ENCODE results near the gene SLC66A2.
"Not testable (repeated sequence)": the region's sequence is repeated elsewhere in the genome, so short reads cannot be mapped to it uniquely, and the experiment has no call there.

SLC66A2 gene

DNA sequence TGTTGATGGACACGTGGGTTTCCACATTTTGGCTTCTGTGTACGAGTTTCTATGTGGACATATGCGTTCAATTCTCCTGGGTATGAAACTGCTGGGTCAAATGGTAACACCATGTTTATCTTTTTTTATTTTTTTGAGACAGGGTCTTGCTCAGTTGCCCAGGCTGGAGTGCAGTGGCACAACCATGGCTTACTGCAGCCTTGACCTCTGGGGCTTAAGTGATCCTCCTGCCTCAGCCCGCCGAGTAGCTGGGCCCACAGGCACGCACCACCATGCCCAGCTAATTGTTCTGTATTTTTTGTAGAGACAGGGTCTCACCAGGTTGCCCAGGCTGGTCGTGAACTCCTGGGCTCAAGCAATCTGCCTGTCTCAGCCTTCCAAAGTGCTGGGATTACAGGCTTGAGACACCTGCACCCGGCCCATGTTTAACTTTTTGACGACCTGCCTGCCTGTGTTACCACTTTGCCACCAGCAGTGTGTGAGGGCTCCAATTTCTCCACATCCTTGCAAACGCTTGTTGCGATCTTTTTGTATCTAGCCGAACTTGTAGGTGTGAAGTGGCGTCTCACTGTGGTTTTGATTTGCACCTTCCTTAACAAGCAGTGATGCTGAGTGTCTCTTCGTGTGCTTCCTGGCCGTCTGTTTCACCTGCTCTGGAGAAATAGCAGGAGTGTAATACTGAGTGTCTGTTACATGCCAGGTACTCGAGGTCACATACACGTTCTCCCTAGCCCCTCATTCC is 19.9 kb upstream of the SLC66A2 start:
- no peak for DNase-seq (ENCODE audit: low read depth in 2 of 2)

DNA sequence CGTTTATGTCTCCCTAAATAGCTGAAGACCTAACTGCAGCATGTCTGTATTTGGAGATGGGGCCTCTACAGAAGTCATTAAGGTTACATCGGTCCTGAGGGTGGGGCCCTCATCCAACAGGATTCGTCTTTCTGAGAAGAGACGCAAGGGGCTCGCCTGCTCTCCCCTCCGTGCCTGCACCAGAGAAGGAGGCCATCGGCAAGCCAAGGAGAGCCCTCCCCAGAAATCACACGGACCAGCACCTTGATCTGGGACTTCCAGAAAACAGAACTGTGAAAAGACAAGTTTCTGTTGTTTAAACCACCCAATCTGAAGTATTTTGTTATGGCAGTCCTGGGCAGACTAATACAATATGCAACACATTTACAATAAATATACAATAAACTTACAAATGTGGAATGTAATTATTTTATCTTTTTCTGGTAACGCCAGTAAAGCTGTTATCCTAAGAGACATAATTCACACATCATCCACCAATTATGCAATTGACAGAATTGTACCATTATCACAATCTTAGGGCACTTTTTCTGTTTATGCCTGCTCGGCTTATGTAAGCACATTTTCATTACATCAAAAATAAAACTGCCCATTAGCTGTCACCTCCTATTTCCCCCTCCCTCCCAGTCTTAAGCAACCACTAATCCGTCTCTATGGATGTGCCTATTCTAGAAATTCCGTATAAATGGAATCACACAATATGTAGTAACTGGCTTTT is 19.1 kb upstream of the SLC66A2 start:
- no peak for DNase-seq (ENCODE audit: low read depth in 2 of 2)

DNA sequence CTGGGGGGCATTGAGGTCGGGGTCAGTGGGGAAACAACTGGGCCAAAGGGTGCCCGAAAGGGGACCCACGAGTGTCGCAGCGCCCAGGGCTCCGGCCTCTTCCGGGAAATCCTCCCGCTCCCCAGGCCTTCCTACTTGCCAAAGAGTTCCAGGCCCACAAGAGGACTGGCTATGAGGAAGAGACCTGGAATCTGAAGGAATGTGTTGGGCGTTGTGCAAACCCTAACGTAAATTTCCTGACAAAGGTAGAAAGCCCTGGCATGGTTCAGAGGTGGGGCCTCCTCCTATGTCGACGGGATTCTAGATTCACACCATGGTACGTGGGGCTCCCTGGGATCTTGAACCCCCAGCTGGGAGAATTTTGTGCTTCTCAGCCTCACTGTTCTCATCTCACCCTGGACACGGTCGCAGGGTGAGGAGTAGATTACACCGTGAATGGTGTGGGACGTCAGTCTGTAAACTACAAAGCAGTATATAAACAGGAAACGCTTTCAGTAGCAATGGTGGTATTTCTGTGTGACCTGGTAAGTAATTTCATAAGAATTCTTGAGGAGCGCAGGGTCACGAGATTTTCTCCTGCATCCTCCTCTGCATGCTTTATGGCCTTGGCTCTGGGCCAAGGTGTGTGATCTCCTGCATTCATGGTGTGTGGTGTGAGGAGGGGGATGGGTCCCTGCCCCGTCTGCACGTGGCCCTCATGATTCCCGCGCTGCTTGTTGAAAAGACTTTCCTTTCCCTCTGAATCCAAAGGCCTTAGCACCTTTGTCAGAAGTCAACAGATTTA is 13.9 kb upstream of the SLC66A2 start:
- DNase-seq (ENCODE audit: low read depth in 2 of 2) = peak in 1 of 2 experiments; percentile 17

DNA sequence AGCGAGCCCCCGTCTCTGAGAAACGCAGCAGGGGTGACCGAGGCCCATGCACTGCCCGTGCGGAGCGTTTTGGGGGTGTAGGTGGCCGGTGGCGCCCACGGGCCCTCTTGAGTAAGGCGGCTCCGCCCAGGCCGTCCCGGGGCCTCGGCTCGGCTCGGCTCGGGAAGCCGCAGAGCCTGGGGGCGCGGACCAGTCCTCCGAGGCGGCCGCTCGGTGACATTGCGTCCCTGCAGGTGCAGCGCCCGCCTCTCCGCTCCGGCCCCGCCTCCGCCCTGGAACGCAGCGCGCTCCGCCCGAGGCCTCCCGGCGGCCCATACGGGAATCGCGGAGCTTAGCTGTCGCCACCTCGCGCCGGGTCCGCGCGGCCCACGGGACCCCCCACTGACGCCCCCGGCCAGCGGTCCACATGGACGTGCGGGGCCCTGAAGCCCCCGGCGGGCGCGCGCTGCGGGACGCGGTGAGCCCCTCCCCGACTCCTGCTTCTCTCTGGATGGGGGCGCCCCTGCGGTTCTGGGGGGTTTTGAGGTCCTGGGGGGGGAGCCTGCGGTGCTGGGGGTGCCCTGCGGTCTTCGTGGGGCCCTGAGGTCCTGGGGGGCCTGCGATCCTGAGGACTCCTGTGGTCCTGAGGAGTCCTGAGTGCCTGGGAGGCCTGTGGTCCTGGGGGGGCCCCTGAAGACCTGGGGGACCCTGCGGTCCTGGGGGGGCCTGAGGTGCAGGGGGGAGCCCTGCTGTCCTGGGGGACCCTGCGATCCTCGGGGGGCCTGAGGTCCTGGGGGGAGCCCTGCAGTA is 13.1 kb upstream of the SLC66A2 start, which contains the start of gene HSBP1L1:
Gene HSBP1L1 (plus strand): TSS at position 314 of the 789 bp plus-strand sequence. CDS start 93 bp downstream, at position 407.
- no peak for DNase-seq (ENCODE audit: low read depth in 2 of 2)

DNA sequence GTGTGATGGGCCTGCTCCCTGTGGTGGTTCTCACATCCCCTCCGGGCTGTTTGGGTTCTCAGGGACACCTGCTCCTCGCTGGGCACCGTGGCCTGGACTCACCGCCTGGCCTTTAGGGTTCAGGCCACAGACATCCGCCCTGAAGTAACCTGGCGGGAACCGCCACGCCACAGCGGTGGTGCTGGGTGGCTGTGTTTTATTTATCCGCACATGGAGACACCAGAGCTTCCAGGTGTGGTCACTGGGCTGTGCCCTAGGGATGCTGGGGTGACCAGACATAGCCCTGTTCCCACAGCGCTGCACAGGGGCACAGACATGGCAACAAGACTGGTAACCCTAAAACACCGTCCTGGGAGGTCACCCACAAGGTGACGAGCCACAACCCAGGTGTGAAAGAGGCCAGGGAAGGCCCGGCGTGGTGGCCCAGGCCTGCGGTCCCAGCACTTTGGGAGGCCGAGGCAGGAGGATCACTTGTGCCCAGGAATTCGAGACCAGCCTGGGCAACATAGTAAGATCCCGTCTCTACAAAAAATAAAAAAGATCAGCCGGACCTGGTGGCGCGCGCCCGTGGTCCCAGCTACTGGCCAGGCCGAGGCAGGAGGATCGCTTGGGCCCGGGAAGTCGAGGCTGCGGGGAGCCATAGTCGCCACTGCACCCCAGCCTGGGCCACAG is 12.3 kb upstream of the SLC66A2 start:
- DNase-seq (ENCODE audit: low read depth in 2 of 2) = no peak

DNA sequence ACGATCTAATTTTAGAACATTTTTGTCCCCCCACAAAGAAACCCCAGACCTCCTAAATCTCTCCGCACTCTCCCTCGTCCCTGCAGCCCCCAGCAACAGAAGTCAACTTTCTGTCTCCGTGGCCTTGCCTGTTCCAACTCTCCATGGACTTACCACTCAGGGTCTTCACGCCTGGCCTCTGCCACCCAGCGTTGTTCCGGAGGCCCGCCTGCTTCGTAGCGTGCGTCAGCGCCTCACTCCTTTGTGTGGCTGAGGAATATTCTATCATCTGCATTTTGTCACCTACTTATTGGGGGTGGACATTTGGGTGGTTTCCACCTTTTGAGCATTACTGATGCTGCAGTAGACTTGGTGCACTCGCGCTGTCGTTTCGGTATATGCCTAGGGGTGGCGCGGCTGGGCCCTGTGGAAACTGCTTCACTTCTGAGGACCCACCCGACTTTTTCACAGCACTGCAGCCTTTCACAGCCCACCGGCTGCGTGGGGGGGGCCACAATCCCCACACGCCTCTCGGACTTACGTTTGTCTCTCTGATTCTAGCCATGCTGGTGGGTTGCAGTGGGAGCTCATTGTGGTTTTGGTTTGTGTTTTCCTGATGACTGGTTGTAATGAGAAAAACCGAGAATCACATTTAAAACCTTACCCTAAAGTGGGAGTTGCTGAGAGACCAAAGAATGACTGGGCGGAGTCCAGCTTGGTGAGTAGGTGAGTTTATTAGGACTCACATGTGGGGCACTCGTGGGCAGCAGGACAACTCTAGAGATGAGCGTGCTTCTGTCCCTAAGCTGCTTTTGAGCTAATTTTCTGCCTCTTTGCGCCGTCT is 11.6 kb upstream of the SLC66A2 start:
- no peak for DNase-seq (ENCODE audit: low read depth in 2 of 2)

DNA sequence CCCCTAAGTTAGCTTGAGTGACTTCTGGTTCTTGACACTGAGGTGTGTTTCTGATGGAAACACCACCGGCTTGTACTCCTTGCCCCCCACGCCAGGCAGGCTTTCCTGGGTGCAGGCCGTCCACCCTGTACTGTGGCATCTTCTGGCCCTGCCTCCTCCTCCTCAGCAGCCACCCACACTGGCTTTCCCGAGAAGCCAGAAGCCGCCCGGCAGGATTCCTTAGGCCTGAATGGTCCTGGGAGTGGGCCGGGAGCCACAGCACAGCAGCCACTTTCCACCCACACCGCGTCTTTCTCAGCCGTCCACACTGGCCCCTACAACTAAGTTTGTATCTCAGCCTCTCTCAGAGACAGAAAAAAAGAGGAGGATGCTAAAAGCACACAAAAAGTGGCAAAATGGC is 10.9 kb upstream of the SLC66A2 start:
- no peak for DNase-seq (ENCODE audit: low read depth in 2 of 2)

DNA sequence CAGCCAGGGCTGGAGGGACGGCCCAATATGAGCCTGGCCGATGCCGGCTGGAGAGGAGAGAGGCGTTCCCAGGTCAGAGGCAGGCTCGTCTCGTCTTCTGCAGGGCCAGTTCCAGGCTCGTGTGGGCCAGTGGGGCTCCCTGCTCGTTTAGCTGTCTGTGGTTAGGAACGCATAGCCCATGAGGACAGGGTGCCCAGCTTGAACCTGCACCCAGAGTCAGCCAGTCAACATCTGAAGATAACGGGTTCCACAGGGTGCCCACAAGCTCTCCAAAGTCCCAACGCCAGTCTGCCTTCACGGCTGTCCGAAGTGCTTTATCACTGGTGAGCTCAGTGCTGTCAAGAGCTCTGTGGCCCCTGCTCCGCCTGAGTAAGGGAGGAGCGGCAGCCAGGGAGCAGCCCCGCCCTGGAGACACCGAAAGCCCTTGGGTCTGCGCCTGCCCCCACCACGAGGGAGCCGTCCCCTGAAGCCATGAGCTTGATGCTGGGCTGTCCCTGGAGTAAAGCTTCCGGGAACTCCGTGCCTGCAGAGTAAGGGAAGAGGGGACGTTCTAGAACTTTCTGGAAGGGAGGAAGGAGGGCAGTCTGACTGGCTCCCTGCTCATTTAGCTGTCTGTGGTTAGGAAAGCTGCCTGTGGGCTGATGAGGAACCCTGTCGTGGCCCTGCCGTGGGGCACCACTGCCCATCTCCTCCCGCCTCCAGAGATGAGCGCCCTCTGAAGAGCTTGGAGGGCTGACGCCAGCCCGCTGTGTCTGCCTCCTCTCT is 10.3 kb upstream of the SLC66A2 start:
- no peak for DNase-seq (ENCODE audit: low read depth in 2 of 2)

DNA sequence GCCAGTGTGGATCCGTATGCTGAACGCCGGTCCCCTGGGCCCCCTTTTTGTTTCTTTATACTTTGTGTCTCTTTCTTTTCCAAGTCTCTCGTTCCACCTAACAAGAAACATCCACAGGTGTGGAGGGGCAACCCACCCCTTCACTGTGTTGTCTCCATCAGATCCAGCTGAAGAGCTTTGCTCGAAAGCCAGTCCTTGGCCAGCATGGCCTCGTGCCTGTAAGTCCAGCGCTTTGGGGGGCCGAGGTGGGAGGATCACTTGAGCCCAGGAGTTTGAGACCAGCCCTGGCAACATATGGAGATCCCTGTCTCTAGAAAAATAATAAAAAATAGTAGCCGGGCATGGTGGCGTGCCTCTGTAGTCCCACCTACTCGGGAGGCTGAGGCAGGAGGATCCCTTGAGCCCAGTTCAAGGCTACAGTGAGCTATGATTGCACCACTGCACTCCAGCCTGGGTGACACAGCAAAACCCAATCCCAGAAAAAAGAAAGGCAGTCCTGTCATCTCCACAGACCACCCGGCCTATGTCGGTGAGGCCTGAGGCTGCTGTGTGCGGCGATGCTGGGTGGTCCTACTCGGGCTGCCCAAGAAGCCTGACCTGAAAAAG is 9.6 kb upstream of the SLC66A2 start:
- DNase-seq (ENCODE audit: low read depth in 2 of 2) = no peak

DNA sequence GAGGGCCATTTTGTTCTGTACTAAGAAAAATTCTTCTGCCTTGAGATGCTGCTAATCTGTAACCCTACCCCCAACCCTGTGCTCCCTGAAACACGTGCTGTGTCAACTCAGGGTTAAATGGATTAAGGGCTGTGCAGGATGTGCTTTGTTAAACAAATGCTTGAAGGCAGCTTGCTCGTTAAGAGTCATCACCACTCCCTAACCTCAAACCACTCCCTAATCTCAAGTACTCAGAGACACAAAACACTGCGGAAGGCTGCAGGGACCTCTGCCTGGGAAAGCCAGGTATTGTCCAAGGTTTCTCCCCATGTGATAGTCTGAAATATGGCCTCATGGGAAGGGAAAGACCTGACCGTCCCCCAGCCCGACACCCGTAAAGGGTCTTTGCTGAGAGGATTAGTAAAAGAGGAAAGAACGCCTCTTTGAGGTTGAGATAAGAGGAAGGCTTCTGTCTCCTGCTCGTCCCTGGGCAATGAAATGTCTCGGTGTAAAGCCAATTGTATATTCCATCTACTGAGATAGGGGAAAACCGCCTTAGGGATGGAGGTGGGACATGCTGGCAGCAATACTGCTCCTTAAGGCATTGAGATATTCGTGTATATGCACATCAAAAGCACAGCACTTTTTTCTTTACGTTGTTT is 8.8 kb upstream of the SLC66A2 start:
- DNase-seq (ENCODE audit: low read depth in 2 of 2) = not testable (repeated sequence)

DNA sequence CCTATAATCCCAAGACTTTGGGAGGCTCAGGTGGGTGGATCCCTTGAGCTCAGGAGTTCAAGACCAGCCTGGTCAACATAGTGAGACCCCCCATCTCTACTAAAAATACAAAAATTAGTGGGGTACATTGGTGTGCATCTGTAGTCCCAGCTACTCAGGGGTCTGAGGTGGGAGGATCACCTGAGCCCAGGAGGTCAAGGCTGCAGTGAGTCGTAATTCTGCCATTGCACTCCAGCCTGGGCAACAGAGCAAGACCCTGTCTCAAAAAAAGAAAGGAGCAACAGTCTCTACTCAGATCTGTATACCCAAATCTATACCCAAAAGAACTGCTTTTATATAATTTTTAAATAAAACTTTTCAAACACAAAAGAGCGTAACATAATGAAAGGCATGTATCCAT is 7.5 kb upstream of the SLC66A2 start:
- DNase-seq (ENCODE audit: low read depth in 2 of 2) = no peak

DNA sequence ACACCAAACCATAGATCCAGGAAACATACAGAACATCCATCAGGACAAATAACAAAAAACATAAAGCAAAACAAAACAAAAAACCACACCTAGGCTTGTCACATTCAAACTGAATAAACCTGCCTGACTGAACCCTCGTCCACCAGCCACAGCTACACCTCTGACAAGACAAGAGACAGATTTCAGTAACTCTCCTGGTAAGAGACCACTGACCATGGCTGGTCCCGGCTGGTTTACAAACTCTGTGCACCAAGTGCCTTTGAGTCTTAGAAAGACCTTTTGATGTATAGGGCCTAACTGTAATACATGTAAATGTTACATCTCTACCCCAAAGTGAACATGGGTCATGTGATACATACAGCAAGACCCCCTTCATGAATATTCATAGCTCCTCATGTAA is 4.8 kb upstream of the SLC66A2 start:
- no peak for DNase-seq (ENCODE audit: low read depth in 2 of 2)

DNA sequence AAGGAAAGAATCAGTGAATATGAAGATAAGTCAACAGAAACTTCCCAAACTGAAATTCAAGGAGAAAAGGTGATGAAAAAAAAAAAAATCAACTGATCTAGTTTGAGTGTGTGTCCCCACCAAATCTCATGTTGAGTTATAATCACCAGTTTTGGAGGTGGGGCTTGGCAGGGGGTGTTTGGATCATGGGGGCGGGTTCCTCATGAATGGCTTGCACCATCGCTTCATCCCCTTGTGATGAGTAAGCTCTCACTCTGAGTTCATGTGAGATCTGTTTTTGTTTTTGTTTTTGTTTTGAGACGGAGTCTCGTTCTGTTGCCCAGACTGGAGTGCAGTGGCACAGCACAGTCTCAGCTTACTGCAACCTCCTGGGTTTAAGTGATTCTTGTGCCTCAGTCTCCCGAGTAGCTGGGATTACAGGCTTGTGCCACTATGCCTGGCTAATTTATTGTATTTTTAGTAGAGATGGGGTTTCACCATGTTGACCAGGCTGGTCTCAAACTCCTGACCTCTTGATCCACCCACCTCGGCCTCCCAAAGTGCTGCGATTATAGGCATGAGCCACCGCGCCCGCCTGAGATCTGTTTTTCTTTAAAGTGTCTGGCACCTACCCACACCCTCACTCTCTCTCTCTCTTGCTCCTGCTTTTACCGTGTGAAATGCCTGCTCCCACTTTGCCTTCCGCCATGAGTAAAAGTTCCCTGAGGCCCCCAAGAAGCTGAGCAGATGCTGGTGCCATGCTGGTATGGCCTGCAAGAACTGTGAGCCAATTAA is 4.0 kb upstream of the SLC66A2 start:
- no peak for DNase-seq (ENCODE audit: low read depth in 2 of 2)

DNA sequence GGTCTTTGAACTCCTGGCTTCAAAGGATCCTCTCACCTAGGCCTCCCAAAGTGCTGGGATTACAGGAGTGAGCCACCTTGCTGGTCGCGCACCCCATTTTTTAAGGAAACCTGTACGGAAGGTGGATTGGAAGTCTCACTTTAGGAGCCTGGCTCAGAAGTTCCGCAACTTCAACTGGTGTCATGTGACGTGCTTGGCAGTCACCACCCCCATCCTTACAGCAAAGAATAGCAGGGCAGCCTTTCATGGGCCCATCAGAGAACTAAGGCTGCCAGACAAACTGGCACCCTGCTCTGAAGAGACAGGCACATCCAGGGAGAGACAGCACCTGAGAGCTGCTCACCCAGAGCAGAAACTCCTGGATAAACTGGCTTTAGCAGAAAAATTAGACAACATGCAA is 3.3 kb upstream of the SLC66A2 start:
- DNase-seq (ENCODE audit: low read depth in 2 of 2) = no peak

DNA sequence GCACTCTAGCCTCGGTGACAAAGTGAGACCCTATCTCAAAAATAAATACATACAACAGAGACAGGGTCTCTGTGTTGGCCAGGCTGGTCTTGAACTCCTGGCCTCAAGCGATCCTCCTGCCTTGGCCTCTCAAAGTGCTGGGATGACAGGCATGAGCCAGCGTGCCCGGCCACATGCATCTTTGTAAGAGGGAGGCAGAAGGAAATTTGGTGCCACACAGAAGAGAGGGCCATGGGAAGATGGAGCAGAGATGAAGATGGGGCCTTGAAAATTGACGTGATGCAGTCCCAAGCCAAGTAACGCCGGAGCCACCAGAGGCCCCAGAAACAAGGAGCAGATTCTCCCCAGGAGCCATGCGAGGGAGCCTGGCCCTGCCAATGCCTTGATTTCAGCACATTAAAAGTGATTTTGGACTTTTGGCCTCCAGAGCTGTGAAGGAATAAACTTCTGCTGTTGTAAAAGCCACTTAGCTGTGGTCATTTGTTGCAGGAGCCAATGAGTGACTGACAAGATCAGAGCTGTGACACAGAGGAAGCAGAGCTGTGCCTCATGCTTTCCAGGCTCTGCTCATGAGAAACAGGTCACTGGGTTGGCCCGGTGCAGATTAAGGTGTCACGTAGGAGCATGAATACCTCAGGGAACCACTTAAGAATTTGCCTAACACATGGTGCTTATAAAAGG is 2.7 kb upstream of the SLC66A2 start:
- no peak for DNase-seq (ENCODE audit: low read depth in 2 of 2)

DNA sequence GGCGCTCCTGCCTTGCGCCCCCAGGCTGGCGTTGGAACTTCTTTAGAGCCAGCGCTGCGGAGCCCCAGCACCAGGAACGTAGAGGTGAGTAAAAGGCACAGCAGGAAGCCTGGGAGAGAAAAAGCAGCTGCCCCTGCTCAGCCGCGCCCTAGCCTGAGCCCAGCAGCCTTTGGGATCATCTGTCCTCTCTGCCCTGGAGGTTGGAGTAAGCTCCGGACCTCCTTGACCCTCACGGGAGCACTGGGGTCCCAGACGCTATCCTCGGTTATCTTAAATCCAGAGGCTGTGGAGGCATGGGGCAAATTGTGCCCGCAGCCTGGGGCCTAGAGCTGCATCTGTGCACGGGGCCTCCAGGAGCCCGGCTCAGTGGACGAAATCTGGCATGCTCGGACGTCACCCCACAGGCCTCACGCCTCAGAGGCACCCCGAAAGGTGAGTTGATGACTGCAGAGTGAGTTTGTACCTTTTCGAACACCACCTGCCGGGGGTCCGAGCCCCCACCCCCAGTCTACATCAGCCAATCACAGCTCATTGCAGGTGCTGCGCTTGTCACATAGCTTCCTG is 1.6 kb upstream of the SLC66A2 start:
- no peak for DNase-seq (ENCODE audit: low read depth in 2 of 2)

DNA sequence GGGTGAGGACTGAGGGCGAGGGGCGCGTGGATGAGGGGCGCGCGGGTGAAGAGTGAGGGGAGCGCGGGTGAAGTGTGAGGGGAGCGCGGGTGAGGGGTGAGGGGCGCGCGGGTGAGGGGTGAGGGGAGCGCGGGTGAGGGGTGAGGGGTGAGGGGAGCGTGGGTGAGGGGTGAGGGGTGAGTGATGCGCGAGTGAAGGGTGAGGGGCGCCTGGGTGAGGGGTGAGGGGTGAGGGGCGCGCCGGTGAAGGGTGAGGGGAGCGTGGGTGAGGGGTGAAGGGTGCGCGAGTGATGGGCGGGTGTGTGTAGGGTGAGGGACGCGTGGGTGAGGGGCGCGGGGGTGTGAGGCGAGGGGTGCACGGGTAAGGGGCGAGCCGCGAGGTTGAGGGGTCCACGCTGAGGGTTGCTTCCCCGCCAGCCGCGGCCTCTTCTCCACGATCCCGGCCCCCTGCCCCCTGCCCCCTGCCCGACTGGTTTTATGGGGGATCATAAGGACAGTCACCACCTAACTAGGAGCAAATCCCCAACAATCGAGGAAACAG is 1.1 kb upstream of the SLC66A2 start:
- DNase-seq (ENCODE audit: low read depth in 2 of 2) = no peak

Measured in fibroblast of skin of left biceps (primary cell).